ENCODE results near the gene RYR1.

DNA sequence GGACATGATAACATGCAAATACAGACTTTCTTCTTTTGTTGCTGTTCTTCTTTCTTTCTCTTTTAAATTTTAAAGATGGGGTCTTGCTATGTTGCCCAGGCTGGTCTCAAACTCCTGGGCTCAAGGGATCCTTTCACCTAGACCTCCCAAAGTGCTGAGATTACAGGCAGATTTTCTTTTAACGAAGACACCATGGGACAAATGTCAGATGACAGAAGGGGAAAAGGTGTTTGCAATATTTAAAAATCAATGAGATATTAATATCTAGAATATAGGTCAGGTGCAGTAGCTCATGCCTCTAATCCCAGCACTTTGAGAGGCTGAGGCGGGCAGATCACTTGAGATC, 3.7 kb upstream of the RYR1 start:
- TF ChIP-seq, protein P1, sequence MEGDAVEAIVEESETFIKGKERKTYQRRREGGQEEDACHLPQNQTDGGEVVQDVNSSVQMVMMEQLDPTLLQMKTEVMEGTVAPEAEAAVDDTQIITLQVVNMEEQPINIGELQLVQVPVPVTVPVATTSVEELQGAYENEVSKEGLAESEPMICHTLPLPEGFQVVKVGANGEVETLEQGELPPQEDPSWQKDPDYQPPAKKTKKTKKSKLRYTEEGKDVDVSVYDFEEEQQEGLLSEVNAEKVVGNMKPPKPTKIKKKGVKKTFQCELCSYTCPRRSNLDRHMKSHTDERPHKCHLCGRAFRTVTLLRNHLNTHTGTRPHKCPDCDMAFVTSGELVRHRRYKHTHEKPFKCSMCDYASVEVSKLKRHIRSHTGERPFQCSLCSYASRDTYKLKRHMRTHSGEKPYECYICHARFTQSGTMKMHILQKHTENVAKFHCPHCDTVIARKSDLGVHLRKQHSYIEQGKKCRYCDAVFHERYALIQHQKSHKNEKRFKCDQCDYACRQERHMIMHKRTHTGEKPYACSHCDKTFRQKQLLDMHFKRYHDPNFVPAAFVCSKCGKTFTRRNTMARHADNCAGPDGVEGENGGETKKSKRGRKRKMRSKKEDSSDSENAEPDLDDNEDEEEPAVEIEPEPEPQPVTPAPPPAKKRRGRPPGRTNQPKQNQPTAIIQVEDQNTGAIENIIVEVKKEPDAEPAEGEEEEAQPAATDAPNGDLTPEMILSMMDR (conservative IDR thresholded peaks at IDR 0.05): no peak
- no peak for TF ChIP-seq ZFX (IDR thresholded peaks at IDR 0.05)

All from C4-2B (cell line).